GM21717 (cell line): ENCODE results near the gene ZDHHC14.

Experiments used
- ATAC-seq: cut with Tn5 transposase; IDR thresholded peaks from one replicate; pipeline ENCODE4 v1.9.1; 2021; ENCODE audit warnings: mild to moderate bottlenecking, moderate library complexity; ENCODE audit not compliant: unreplicated experiment

ZDHHC14 gene

DNA sequence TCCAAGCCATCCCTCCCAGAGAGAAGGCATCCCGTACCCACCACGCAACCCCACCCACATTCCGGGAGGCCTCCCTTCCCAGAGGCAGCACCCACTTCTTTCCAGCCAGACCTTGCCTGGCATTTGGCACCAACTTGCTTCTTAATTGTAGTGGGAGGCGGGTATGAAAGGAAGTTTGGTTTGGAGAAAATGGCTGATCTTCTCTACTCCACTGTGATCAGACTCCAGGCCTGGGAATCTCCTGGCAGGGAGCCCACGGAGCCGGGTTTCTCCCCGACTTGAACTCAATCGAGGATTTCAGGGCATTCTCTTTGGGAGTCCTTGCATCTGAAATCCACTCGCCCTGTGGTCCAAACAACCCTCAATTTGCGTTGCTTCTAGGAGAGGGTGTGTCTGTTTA lies 107.1 kb downstream of the ZDHHC14 start:
- ATAC-seq, result no peak

DNA sequence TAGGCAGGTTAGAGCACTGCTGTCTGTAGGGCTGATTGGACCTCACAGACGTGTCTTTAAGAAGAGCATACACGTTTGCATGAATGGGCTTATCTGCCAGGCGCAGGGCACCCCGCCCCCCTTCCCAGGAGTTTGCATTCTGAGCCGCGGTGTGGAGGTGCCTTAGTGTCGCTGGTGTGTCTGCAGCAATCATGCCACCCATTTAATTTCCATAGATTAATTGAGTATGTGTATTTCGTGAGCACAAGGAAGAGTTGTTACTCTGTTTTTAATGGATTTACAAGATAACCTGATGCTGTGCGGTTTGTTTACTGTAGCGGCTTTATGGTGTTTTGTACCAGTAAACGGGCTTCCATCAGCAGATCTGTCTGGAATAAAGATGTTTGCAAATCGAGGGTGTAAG lies 107.7 kb downstream of the ZDHHC14 start:
- no peak for ATAC-seq

DNA sequence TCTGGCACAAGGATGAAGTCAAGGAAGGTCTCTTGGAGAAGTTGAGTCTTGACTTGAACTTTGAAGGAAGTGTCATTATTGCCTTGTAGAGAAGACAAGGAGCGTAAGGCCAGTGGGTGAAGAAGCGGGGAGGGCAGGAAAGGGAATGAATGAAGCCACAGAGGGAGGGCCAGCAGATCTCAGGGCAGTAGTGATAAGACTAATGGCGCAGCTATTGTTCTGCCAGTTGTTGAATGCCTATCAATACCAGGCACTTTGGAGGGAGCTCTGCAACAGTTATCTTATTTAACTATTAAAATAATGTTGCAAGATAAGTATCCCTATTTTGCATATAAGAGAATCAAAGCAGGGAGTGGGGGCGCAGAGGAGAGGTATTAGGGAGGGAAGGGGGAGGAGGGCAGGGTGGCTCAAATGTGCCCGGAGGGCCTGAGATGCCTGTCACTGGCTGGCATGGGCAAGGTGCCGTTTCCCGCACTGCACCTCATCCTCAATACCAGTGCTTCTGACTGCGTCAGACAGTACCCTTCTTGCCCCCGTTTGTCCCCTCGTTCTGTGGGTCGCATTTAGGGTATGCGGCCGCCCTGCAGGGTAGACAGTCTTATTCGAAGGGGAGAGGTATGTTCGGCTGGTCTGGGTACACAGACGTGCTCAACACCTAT lies 109.8 kb downstream of the ZDHHC14 start:
- no peak for ATAC-seq

DNA sequence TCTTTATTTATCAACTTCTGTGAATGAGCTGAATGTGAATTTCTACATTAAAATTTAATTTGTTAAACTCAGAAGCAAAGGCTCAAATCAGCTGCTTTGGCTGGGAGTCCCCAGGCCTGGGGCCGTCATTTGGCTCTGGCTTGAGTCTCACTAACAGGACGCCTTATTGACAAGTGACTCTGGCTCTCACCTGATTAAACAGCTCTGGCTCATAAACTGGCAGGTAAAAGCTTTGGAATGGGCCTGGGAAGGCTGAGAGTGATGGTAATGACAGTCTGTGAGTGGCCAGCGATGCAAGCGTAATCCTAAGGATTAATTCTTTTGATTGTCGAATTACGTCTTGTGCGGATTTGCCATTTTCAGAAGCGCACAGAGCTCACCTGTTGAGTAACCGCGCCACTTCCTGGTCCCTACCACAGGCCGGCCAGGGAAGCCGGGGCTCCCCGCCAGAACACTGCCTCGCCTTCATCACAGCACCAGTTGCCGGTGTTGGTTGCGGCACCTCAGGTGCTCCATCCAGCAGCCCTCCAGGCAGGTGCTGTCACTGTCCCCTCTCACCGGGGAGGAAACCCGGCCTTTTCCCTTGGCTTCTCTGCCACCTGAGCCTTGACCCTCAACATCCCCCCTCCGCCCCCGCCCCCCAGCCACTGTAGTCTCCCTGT lies 110.7 kb downstream of the ZDHHC14 start:
- ATAC-seq, result no peak

DNA sequence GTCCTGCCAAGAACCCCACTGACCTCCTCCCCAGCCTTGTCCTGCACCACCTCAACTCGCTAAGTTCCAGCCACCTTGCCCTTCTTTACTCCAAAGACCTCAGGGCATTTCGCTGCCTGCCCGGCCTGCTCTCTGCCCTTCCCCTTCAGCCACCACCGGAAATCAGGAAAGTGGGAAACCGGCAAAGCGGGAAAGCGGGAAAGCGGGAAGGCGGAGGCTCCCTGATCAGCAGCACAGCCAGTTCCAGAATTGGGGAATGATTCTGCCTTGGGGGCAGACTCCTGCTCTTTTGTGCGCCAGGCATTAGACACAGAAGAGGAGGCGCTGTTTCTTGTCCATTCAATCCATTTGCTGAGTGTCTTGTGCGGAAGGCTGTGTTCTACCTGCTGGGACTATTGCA lies 111.3 kb downstream of the ZDHHC14 start:
- ATAC-seq, result no peak

DNA sequence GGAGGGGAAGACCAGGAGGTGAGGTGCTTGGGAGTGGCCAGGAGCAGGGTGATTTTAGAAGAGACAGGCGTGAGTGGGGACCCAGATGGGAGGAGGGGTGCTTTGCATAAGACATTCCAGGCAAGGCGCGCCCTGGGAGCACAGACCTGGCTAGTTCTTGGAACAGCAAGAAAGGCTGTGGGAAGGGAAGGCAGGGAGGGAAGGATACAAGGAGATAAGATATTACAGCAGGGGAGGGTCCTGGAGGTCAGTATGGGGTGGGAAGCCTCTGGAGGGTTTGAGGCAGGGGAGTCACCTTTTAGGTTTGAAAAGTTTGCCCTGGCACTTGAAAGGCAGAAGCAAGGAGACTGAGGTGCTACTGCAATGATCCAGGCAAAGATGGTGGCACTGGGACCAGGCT lies 111.8 kb downstream of the ZDHHC14 start:
- no peak for ATAC-seq

DNA sequence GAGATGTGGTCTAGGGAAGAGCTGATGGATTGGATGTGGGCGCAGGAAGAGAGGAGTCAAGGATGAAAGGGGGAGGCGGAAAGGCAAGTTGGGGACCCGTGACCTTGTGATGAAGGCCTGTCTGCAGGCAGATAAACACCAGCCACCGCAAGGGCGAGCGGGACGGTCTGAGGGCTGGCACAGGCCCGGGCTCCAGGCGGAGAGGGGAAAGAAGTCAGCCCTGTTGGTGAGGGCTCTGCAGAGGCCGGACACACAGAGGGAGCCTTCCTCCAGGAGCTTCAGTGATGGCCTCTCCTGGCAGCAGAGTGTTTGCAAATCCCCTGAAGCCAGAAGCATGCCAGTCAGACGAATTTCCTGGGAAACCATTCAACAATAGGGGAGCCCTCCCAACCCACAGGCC lies 112.2 kb downstream of the ZDHHC14 start:
- no peak for ATAC-seq

DNA sequence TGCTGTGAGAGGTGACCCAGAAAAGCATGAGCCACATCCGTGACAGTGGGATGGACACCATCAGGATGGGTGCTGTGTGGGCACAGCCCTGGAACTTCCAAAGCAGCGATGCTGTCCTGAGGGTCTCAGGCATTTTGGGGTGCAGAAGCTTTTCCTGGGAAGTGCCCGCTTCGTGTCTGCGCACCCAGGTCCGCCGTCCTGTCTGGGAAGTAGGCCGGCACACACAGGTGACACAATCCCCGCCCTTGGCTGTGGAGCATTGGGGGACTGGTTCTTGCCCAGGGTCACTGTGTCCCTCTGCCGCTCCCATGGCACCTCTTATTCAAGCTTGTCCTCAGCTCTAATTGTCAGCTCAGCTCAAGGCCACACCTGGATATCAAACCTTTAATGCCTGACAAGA lies 112.6 kb downstream of the ZDHHC14 start:
- ATAC-seq, result no peak

DNA sequence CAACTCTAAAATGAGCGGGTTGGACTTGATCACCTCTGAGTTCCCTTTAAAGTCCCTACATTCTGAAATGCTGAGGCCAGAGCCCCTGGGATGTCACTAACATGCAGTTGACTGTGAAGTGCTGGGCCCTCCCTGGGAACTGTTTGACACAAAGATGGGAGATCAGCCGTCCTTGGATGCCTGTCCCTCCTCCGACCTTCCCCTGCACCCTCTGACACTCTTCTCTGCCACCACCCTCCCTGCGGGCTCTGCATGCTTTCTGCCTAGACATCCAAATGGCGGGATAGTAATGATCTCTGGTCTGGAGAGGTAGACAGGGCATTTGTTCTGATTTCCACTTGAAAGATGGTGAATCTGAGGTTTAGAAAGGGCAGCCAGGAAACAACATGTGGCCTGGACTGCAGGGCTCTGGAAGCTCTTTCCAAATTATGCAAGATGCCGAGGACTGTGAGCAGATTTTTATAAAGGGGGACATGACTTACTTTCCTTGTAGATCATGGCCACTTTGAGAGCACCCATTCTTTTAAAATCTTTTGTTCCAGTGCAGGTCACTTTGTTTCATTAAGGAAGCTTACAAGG lies 113.2 kb downstream of the ZDHHC14 start:
- ATAC-seq, result no peak

DNA sequence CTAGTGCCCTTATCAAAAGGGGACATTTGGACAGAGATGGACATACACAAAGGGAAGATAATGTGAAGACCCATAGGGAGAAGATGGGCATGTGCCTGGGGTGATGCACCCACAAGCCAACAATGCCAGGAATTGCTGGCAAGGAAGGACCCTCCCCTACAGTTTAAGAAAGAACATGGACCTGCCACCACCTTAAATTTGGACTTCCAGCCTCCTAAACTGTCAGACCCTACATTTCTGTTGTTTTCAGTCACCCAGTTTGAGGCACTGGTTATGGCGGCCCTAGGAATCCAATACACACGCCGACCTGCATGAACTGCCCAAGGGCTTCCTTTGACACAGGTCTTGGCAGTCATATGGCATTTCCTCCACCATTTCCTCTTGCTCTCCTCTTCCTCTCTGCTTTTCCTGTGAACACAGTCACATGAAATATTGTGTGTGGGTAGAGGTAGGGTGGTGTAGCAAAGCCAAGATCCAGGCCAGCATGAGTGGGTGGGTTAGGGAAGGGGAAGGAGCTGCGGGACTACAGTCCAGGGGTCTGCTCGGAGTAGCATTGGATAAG lies 115.6 kb downstream of the ZDHHC14 start:
- ATAC-seq, result no peak

DNA sequence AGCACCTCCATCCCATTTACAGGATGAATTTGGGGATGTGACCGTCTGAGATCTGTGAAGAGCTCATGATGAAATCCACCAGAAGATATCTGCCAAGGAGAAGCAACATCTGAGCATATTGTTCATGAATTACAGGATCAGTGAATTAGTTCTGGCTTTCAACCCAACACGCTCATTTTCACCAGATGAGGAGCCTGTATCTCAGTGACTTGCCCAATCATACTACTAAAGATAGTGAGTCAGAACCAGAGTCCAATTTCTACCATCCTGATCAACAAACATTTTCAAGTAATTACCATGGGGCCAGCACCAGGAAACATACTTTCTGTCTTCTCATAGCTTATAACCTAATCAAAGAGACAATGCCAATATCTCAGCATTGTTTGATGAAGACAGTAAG lies 116.6 kb downstream of the ZDHHC14 start:
- no peak for ATAC-seq

DNA sequence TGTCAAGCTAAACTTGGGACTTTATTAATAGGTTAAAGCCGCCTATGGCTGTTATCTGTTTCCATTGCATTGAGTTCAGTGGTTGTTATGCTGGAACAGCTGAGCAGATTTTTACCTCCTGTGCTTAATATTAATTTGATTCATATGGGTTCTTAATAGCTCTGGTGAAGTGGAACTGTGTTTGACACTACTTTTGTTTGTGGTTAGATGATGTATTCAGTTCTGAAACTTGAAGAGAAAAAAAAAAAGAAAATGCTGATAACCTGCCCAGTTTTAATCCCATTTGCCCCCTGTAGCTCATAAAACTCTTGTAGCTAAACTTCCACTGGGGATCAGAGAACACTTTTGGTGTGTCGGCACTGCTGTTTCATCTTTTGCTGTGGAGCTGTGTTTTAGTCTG lies 117.8 kb downstream of the ZDHHC14 start:
- ATAC-seq, result no peak

DNA sequence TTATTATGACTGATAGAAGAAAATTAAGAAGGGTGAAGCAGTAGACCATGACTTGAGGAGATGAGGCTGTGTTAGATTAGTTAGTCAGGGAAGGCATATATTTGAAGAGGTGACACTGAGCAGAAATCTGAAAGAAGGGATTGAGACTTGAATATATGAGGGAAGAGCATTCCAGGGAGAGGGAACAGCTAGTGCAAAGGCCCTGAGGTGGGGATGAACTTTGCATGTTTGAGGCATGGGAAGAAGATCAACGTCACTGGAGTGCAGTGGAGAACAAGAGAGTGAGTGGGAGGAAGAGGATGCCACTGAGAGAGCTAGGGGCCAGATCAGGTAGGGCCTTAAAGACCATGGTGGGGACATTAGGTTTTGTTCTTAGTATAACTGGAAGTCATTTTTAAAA lies 119.0 kb downstream of the ZDHHC14 start:
- no peak for ATAC-seq

DNA sequence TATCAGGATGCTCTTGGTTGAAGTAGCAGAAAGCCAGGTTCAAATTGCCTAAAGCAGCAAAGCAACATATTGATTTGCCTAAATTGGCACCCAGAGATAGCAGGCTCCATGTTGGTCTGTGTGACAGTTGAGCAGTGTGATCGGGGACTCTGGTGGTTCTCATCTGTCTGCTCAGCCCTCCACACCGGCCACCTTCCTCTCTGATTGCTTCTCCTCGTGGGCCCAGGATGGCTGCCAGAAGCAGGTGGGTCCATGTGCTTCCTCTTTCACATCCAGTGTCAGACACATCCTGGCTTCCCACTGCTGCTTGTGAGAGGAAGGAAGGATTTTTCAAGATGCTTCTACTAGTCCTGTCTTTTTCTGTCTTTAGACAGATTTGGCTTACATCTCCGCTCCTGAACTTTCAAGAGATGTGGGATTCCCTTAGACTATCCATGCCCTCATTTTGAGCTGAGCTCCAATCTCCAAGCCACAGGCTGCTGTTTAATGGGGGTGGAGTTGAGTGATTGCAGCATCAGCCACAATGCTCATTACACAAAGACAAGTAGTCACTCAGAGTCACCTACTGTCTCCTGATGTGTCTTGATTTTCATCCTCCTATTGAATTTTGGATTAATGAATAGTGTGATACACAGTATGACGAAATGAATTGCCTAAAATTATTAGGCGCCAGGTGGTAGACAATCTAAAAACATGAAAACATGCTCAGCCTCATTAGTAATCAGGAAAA lies 122.2 kb downstream of the ZDHHC14 start:
- ATAC-seq, result no peak

DNA sequence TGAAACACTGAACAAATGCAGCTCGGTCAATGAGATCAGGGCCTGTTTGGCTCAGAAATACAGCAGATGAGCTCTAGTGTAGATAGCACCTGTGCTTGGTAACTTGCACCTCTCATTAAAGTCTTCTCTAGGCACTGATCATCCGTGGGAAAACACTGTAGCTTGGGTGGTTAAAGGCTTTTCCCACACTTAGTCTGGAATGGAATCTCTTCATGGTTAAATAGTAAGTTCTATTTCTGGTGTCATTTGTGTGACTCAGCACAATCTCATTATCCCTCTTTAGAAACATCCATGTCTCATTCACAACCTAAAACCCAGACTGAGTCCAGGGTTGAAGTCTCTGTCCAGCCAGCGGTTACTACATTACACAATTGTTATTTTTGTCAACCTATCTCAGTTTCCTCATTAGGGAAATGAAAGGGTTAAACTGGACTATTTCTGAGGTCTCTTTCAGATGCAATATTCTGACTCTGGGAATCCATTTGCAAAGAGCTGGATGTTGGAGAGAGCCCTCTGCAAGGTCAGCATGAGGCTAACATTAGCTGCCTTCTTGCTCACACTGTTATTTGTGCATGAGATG lies 125.0 kb downstream of the ZDHHC14 start:
- ATAC-seq, result no peak

DNA sequence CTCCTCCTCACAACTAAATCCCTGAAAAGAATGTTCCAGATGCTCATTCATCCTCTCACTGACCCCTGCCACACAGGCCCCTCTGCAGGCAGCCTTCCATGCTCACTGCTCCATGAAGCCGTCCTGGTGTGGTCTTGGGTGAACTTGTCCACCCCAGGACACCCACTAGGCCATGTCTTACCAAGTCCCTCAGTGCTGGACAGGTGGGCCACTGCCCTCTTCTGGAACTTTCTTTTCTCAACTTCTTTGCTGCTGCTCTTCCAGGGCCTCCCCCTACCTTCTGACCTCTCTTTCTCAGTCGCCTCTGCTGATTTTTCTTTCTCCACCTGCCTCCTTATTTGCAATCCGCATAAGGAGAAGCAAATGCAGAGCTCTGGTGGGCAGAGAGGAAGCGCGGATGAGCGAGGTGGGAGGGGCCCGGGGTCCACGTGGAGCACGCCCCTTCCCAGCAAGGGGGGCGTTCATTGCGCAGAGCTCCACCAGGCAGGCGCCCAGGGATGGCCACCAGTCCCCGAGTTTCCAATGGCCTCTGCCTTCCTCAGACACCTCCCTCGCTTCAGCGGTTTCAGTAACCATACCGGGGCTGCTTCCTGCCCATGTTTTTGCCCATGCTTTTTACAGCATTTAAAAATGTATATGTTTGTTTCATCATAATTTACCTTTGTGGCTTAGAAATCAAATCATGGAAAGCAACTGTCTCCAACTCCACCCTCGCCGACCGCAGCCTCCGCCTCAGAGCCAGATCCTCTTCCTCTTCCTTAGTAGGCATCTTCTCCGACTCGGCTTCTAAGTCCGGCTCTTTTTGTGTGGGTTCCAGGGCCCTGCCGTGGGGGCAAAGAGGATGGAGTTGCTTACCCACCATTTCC lies 129.6 kb downstream of the ZDHHC14 start:
- ATAC-seq, result no peak

DNA sequence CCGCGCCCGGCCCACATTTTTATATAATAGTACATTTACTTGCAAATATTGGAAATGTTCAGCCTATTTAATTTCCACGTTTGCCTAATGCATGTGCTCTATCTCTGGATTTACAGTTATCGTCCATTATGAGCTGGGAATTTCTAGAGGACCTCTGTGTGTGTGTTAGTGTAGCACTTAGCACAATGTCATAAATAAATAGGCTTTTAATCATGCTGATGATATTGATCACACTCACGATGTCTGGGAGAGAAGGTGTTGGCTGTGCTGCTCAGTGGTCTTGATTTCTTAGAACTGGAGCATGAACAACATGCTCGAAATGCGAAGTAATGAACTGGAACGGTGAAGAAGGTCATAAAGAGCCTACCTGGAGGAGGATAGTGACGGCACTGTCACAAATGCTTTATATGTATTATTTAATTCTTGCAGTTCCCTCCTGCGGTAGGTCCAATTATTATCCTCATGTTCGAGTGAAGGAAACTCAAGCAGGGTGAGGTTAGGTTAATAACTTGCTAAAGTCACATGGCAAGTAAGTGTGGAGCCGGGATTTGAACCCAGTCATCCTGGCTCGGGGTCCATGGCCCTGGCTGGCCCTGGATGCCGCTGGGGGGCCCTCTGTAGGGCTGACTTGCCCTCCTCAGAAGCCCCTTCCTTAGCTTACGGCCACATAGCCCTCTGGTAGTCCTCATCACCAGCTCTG lies 130.8 kb downstream of the ZDHHC14 start:
- ATAC-seq, result no peak

DNA sequence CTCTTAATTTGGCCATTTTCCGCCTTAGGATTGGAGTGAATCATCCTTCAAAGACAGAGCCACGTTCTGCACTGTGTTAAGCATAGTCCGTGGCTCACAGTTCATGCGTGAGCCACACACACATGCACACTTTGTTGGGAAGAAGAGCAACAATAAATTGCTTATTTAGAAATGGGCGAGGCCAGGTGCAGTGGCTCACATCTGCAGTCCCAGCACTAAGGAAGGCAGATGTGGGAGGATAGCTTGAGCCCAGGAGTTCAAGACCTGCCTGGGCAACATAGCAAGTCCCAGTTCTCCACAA lies 131.3 kb downstream of the ZDHHC14 start:
- ATAC-seq, result no peak

DNA sequence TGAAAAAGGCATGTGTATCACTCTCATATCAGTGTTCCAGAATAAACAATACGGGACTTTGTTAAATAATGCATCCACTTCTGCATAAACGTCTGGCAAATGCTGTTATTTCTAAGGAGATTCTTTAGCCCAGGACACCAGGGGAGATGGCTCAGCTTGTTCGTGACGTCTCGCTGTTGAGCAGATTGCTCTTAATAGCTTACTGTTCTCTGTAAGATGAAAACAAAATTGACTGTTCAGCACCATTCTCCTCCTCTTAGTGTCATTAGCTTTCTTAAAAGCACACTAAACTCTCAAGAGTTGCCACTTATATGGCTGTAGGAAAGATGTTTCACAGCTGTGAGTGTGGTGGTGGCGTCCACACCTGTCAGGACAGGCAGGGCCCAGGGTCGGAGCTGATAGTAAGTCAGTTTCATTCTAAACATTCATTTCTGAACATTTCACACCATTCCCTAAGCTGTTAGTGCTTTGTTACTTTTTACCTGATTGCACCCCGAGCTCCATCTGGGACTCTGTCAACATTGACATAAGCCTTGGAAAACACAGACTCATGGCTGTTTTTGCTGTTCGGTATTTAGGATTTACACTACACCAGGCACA lies 132.1 kb downstream of the ZDHHC14 start:
- ATAC-seq, result no peak
